Activated T-helper 17 cell treated with anti-CD3 and anti-CD28 coated beads, Interleukin-2, amount 50 U/mL, for 72 hours (primary cell): ENCODE data around the gene TCAP. TPM values are rescaled to one million over a fixed set of nuclear protein-coding genes. Genes with fewer than 3 reads are reported as not detected.
"Not testable (repeated sequence)": the region's sequence is repeated elsewhere in the genome, so short reads cannot be mapped to it uniquely, and the experiment has no call there.

Experiments used
- ATAC-seq: fragments of 150-1000 bp; cut with Tn5 transposase; replicated peaks from 2 replicates; pipeline ENCODE4 v1.10.0; 2021; ENCODE audit warnings: mild to moderate bottlenecking, moderate library complexity
- H3K27ac Mint-ChIP-seq: one replicate; pipeline ENCODE4 v1.8.0; 2022; ENCODE audit warnings: mixed read lengths
- H3K27me3 Mint-ChIP-seq: one replicate; pipeline ENCODE4 v1.8.0; 2022; ENCODE audit warnings: mixed read lengths
- H3K36me3 Mint-ChIP-seq: one replicate; pipeline ENCODE4 v1.8.0; 2022; ENCODE audit warnings: low read depth, mild to moderate bottlenecking, mixed read lengths
- H3K4me1 Mint-ChIP-seq: one replicate; pipeline ENCODE4 v1.8.0; 2022; ENCODE audit warnings: mixed read lengths
- H3K4me3 Mint-ChIP-seq: one replicate; pipeline ENCODE4 v1.8.0; 2022; ENCODE audit warnings: mild to moderate bottlenecking, mixed read lengths
- H3K9me3 Mint-ChIP-seq: one replicate; pipeline ENCODE4 v1.8.0; 2022; ENCODE audit warnings: mixed read lengths
- total RNA-seq, 2 donors: library from RNA; stranded (reverse); gene quantifications; one replicate each; pipeline ENCODE4 v1.2.3, GENCODE V29; 2022

Gene TCAP
- total RNA-seq, 2 donors from 2014 or later = 2.0 to 2.5 TPM

GRCh38 chr17:39687546-39688474 lies 22.7 kb downstream of the TCAP start, which contains the start of gene PGAP3:
Gene PGAP3 (minus strand): TSS chr17:39688057. CDS start chr17:39688014, 43 bp downstream.
- Mint-ChIP-seq H3K4me1 (peaks cover 20% of the 10 kb centered on the region), H3K9me3 (peaks cover 9% of the 10 kb centered on the region), H3K27me3 (no peaks in the 10 kb centered on the region), H3K27ac (peak within 1 kb of the TSS; percentile 99), H3K36me3 (peaks cover 13% of the 10 kb centered on the region), H3K4me3 (peak within 1 kb of the TSS; percentile 100)
- ATAC-seq = peak; percentile 94

- Mint-ChIP-seq H3K9me3 (peaks cover 9% of the 10 kb centered on the region), H3K27ac (peak overlapping the region; percentile 99), H3K4me1 (peaks cover 20% of the 10 kb centered on the region), H3K27me3 (no peaks in the 10 kb centered on the region), H3K36me3 (peaks cover 13% of the 10 kb centered on the region), H3K4me3 (peak overlapping the region; percentile 100)
- no peak for ATAC-seq
Measured at GRCh38 chr17:39688475-39688835, 23.3 kb downstream of the TCAP start.

DNA sequence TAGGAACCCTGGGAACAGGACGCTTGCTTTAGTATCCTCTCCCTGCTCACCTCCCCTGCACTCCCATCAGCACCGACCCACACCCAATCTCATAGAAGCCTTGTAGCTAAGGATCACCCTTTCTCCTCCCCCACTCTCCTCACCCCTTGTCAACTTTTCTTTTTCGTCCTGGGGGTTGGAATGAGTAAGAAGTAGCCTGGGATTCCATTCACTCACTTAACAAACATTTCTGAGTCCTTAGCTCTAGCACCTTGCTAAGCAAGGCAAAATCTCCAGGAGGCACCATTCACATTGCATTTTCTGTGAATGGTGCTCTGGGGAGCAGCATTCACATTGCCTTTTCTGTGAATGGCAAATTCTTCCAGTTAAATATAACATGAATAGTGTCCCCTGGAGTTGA lies 23.8 kb downstream of the TCAP start:
- H3K4me1 Mint-ChIP-seq = peaks cover 20% of the 10 kb centered on the region
- peak overlapping the region; percentile 99 for H3K27ac Mint-ChIP-seq
- no peak for ATAC-seq
- H3K36me3 Mint-ChIP-seq = peaks cover 13% of the 10 kb centered on the region
- peaks cover 9% of the 10 kb centered on the region for H3K9me3 Mint-ChIP-seq
- H3K27me3 Mint-ChIP-seq = no peaks in the 10 kb centered on the region
- H3K4me3 Mint-ChIP-seq = peak overlapping the region; percentile 100

DNA sequence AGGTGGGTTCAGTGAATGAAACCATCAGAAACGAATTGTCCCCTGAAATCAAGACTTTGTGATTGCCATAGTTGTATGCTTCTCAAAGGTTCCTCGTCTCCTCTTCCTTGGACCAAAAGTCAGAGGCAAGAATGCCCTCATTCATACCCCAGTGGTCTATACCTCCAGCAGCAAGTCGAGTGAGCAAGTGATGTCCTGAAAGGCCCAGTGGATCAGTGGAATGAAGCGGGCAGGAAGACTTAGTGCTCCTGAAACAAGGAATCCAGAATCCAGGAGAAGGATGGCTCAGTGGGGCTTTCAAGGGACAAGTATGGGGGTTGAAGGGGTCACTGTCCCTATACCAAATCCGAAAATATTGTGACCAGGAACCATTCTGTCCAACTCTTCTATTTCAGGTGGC lies 29.4 kb downstream of the TCAP start:
- no peaks in the 10 kb centered on the region for H3K9me3 Mint-ChIP-seq

DNA sequence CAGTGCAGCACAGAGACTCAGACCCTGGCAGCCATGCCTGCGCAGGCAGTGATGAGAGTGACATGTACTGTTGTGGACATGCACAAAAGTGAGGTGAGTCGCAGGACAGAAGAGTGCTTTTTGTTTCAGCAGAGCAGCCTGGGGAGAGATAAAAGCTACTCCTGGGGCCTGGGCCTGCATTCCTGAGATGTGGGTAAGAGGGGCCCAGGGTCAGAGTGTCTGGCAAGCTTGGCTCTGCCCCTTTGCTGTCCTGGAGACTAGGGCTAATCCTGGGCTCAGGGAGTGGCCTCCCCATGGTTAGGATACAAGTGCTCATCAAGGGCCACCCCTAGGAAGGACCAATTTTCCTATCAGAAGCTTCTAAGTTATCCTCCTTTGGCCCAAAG lies 29.9 kb downstream of the TCAP start:
- peaks cover 10% of the 10 kb centered on the region for H3K27me3 Mint-ChIP-seq
- no peak for ATAC-seq
- no peaks in the 10 kb centered on the region for H3K9me3 Mint-ChIP-seq
- H3K4me1 Mint-ChIP-seq = no peaks in the 10 kb centered on the region
- H3K36me3 Mint-ChIP-seq = no peaks in the 10 kb centered on the region
- H3K27ac Mint-ChIP-seq = no peak overlapping the region
- no peak overlapping the region for H3K4me3 Mint-ChIP-seq

More for the DNA sequence above, 29.4 kb downstream of the TCAP start:
- peaks cover 7% of the 10 kb centered on the region for H3K27me3 Mint-ChIP-seq
- no peak for ATAC-seq
- H3K27ac Mint-ChIP-seq = no peak overlapping the region
- H3K4me3 Mint-ChIP-seq = no peak overlapping the region
- no peaks in the 10 kb centered on the region for H3K4me1 Mint-ChIP-seq
- no peaks in the 10 kb centered on the region for H3K36me3 Mint-ChIP-seq

- Mint-ChIP-seq H3K4me1 (no peaks in the 10 kb centered on the region), H3K36me3 (no peaks in the 10 kb centered on the region), H3K27me3 (peaks cover 20% of the 10 kb centered on the region), H3K9me3 (no peaks in the 10 kb centered on the region), H3K27ac (no peak overlapping the region), H3K4me3 (no peak overlapping the region)
- no peak for ATAC-seq
Measured at GRCh38 chr17:39696731-39697130, 31.6 kb downstream of the TCAP start.

DNA sequence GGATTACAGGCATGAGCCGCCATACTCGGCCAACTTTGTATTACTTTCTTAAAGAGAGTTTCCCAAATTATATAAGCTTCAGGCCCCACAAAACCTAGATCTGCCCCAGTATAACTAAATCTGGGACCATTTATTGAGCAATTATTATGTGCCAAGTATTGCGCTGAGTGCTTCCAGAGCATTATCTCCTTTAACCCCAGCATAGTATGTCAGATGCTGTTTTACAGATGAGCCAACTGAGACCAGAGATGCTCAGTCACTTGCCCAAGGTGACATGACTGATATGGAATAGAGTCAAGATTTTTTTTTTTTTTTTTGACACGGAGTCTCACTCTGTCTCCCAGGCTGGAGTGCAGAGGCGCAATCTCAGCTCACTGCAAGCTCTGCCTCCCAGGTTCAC lies 32.8 kb downstream of the TCAP start:
- Mint-ChIP-seq H3K27me3 (peaks cover 20% of the 10 kb centered on the region), H3K27ac (no peak overlapping the region), H3K9me3 (no peaks in the 10 kb centered on the region), H3K4me1 (no peaks in the 10 kb centered on the region), H3K36me3 (no peaks in the 10 kb centered on the region), H3K4me3 (no peak overlapping the region)
- ATAC-seq = no peak

DNA sequence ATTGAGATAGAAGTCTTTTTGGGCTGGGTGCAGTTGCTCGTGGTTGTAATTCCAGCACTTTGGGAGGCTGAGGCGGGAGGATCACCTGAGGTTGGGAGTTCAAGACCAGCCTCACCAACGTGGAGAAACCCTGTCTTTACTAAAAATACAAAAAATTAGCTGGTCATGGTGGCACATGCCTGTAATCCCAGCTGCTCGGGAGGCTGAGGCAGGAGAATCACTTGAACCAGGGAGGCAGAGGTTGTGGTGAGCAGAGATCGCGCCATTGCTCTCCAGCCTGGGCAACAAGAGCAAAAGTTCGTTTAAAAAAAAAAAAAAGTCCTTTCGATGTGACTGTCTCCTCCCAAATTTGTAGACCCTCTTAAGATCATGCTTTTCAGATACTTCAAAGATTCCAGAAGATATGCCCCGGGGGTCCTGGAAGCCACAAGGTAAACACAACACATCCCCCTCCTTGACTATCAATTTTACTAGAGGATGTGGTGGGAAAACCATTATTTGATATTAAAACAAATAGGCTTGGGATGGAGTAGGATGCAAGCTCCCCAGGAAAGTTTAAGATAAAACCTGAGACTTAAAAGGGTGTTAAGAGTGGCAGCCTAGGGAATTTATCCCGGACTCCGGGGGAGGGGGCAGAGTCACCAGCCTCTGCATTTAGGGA lies 34.1 kb downstream of the TCAP start:
- not testable (repeated sequence) for H3K4me3 Mint-ChIP-seq

DNA sequence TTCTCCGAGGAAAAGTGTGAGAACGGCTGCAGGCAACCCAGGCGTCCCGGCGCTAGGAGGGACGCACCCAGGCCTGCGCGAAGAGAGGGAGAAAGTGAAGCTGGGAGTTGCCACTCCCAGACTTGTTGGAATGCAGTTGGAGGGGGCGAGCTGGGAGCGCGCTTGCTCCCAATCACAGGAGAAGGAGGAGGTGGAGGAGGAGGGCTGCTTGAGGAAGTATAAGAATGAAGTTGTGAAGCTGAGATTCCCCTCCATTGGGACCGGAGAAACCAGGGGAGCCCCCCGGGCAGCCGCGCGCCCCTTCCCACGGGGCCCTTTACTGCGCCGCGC lies 34.6 kb downstream of the TCAP start, which contains the start of gene ERBB2:
Gene ERBB2, plus strand, starts transcription at position 247 of the 330 bp plus-strand sequence. CDS start 175 bp downstream, outside the sequence.
- no peak within 1 kb of the TSS for H3K27ac Mint-ChIP-seq
- peaks cover 4% of the 10 kb centered on the region for H3K4me1 Mint-ChIP-seq
- H3K4me3 Mint-ChIP-seq = no peak within 1 kb of the TSS
- no peaks in the 10 kb centered on the region for H3K9me3 Mint-ChIP-seq
- no peaks in the 10 kb centered on the region for H3K36me3 Mint-ChIP-seq
- H3K27me3 Mint-ChIP-seq = peaks cover 20% of the 10 kb centered on the region
- ATAC-seq = no peak

More for the DNA sequence above, 34.1 kb downstream of the TCAP start:
- peaks cover 20% of the 10 kb centered on the region for H3K27me3 Mint-ChIP-seq
- not testable (repeated sequence) for H3K27ac Mint-ChIP-seq, ATAC-seq, H3K9me3 Mint-ChIP-seq, H3K36me3 Mint-ChIP-seq, H3K4me1 Mint-ChIP-seq

DNA sequence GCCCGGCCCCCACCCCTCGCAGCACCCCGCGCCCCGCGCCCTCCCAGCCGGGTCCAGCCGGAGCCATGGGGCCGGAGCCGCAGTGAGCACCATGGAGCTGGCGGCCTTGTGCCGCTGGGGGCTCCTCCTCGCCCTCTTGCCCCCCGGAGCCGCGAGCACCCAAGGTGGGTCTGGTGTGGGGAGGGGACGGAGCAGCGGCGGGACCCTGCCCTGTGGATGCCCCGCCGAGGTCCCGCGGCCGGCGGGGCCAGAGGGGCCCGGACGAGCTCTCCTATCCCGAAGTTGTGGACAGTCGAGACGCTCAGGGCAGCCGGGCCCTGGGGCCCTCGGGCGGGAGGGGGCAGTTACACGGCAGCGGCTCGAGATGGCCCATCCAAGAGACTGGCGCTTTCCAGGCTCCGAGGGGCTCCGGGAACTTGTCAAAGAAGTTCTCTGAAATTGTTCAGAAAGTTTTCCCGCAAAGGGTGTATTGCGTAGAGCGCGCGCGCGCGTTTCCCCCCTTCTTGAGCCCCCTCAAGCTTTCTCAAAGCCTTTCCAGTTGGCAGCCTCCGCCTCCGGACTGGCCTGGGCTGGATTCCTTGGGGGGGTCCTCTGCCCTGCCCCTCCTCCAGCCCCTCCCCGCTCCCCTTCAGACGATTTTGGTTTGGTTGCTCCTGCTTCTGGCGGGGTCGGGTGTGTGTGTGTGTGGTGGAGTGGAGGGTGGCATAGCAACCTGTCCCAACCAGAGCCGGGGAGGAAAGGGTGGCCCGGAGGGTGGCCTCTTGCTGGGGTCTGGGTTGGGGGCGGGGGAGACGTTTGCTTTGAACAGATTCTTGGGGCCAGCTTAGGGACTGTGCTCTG lies 35.2 kb downstream of the TCAP start:
- Mint-ChIP-seq H3K4me1 (peaks cover 5% of the 10 kb centered on the region), H3K4me3 (no peak overlapping the region), H3K27me3 (peaks cover 20% of the 10 kb centered on the region), H3K9me3 (no peaks in the 10 kb centered on the region), H3K36me3 (no peaks in the 10 kb centered on the region), H3K27ac (no peak overlapping the region)
- no peak for ATAC-seq

- peaks cover 5% of the 10 kb centered on the region for H3K4me1 Mint-ChIP-seq
- peaks cover 20% of the 10 kb centered on the region for H3K27me3 Mint-ChIP-seq
- no peak for ATAC-seq
- H3K27ac Mint-ChIP-seq = no peak overlapping the region
- no peaks in the 10 kb centered on the region for H3K9me3 Mint-ChIP-seq
- H3K4me3 Mint-ChIP-seq = no peak overlapping the region
- H3K36me3 Mint-ChIP-seq = no peaks in the 10 kb centered on the region
Measured at GRCh38 chr17:39701012-39701783, 36.0 kb downstream of the TCAP start.

- no peak overlapping the region for H3K27ac Mint-ChIP-seq
- no peaks in the 10 kb centered on the region for H3K9me3 Mint-ChIP-seq
- H3K4me3 Mint-ChIP-seq = no peak overlapping the region
- H3K36me3 Mint-ChIP-seq = no peaks in the 10 kb centered on the region
- H3K27me3 Mint-ChIP-seq = peaks cover 20% of the 10 kb centered on the region
- peaks cover 6% of the 10 kb centered on the region for H3K4me1 Mint-ChIP-seq
- no peak for ATAC-seq
Measured at GRCh38 chr17:39701784-39702422, 36.8 kb downstream of the TCAP start.
